Sigmoid colon (tissue), 7 donors: ENCODE measurements around the gene RNF144A. TPM values are rescaled to one million over a fixed set of nuclear protein-coding genes. Genes with fewer than 3 reads are reported as not detected.

ENCODE experiments used
- DNase-seq: peaks from one replicate; pipeline ENCODE4 v3.0.0-alpha.2; 2019
- H3K27ac ChIP-seq, 4 donors: fragments of 200-600 bp; sonication (generic); one replicate each; pipeline ENCODE4 v1.5.1; 2016 to 2019; ENCODE audit warnings: mild to moderate bottlenecking in 1 of 4
- H3K27me3 ChIP-seq, 3 donors: fragments of 200-600 bp; sonication (generic); one replicate each; pipeline ENCODE4 v1.5.1; 2019; ENCODE audit warnings: mild to moderate bottlenecking in 1 of 3
- H3K36me3 ChIP-seq, 4 donors: fragments of 200-600 bp; sonication (generic); one replicate each; pipeline ENCODE4 v1.5.1; 2016 to 2019
- H3K4me1 ChIP-seq, 4 donors: fragments of 200-600 bp; sonication (generic); one replicate each; pipeline ENCODE4 v1.5.1; 2017 to 2019
- H3K4me3 ChIP-seq, 4 donors: fragments of 200-600 bp; sonication (generic); one replicate each; pipeline ENCODE4 v1.5.1; 2017 to 2019; ENCODE audit warnings: mild to moderate bottlenecking in 2 of 4, moderate library complexity in 1 of 4
- H3K9me3 ChIP-seq, 4 donors: fragments of 200-600 bp in 3 of 4; sonication (generic) in 3 of 4; one replicate each; pipeline versions ENCODE4 v1.5.1 to v1.6.1; 2013 to 2019
- CTCF ChIP-seq, 4 experiments: fragments of 450-650 bp in 3 of 4; fragments of 200-600 bp in 1 of 4; IDR thresholded peaks; one replicate each; pipeline ENCODE4 v1.5.1; 2016 to 2019; ENCODE audit warnings: antibody characterized with exemption in 4 of 4, mild to moderate bottlenecking in 3 of 4, moderate library complexity in 2 of 4
- EP300 ChIP-seq, 4 donors: sonication (generic); formaldehyde crosslinking; IDR thresholded peaks; one replicate each; pipeline ENCODE4 v1.6.1; 2017; ENCODE audit warnings: antibody characterized with exemption in 4 of 4
- POLR2A ChIP-seq, 2 donors: fragments of 450-650 bp; IDR thresholded peaks; one replicate each; pipeline ENCODE4 v1.6.1; 2016; ENCODE audit warnings: antibody characterized with exemption in 2 of 2, mild to moderate bottlenecking in 2 of 2, moderate library complexity in 2 of 2
- POLR2AphosphoS5 ChIP-seq, 4 donors: sonication (generic); formaldehyde crosslinking; IDR thresholded peaks; one replicate each; pipeline ENCODE4 v1.6.1; 2017; ENCODE audit warnings: antibody characterized with exemption in 4 of 4
- WGBS, 2 donors: extraction: QIAGEN DNeasy Blood & Tissue Kit; methylation state at CpG; one replicate each; pipeline ENCODE4 v1.1.7; 2013; 5-methylcytosine and 5-hydroxymethylcytosine counted together
- intact Hi-C: fragments of 100-400 bp; cut with DNase I; formaldehyde crosslinking; loops from one replicate; pipeline ENCODE4 v1.15.1; 2023
- polyA plus RNA-seq, 3 donors: library from polyadenylated mRNA; stranded (reverse); fragments of 200-250 nt; gene quantifications; one replicate each; pipeline ENCODE4 v1.2.3, GENCODE V29; 2013
- total RNA-seq, 4 donors: library from RNA; depleted of rRNA; stranded (reverse); fragments of >200 nt; gene quantifications; one replicate each; pipeline ENCODE4 v1.1.0, GENCODE V29; 2016
- donor health status: healthy with polysubstance abuse.
- donor health status: Bipolar disorder and iron deficiency.
- donor health status: healthy.

Gene RNF144A
- total and polyA plus RNA-seq, 7 donors, result 4.8 to 14.2 (median 12.1) TPM

- Histone ChIP-seq H3K36me3 (peaks cover 0 to 12% (median 0%) of the 10 kb centered on the region in 4 donors), H3K4me1 (peaks cover 0 to 18% (median 14%) of the 10 kb centered on the region in 4 donors), H3K4me3 (no peak overlapping the region), H3K27ac (peak overlapping the region in 3 of 4 donors; percentile 30 to 43 (median 32)), H3K9me3 (no peaks in the 10 kb centered on the region), H3K27me3 (no peaks in the 10 kb centered on the region)
- TF ChIP-seq POLR2AphosphoS5 (IDR thresholded peaks at IDR 0.05) (no peak), CTCF (IDR thresholded peaks at IDR 0.05) (no peak), POLR2A (IDR thresholded peaks at IDR 0.05) (no peak), EP300 (IDR thresholded peaks at IDR 0.05) (no peak)
- WGBS, 2 donors, result 96 to 97% methylated on average over 10 of the region's 10 CpGs
- intact Hi-C loops, result no loop called here
- no peak for DNase-seq
These were observed 24.3 kb downstream of the RNF144A start for GRCh38 chr2:6941299-6942046.

GRCh38 chr2:6942848-6943247 lies 25.6 kb downstream of the RNF144A start:
- peaks cover 0 to 12% (median 0%) of the 10 kb centered on the region in 4 donors for H3K36me3 ChIP-seq
- DNase-seq, result no peak
- intact Hi-C loops, result no loop called here
- H3K4me3 ChIP-seq, result no peak overlapping the region
- TF ChIP-seq POLR2A (IDR thresholded peaks at IDR 0.05), result no peak
- TF ChIP-seq POLR2AphosphoS5 (IDR thresholded peaks at IDR 0.05), result no peak
- no peak for TF ChIP-seq CTCF (IDR thresholded peaks at IDR 0.05)
- no peak overlapping the region for H3K27ac ChIP-seq
- no peaks in the 10 kb centered on the region for H3K27me3 ChIP-seq
- H3K9me3 ChIP-seq, result no peaks in the 10 kb centered on the region
- H3K4me1 ChIP-seq, result peaks cover 0 to 18% (median 14%) of the 10 kb centered on the region in 4 donors
- WGBS, 2 donors, result 93 to 95% methylated on average over 8 of the region's 8 CpGs

- no peak for TF ChIP-seq CTCF (IDR thresholded peaks at IDR 0.05)
- WGBS, 2 donors, result 94% methylated on average over 6 of the region's 6 CpGs
- Histone ChIP-seq H3K4me3 (no peak overlapping the region), H3K27me3 (no peaks in the 10 kb centered on the region), H3K36me3 (peaks cover 0 to 12% (median 0%) of the 10 kb centered on the region in 4 donors), H3K9me3 (no peaks in the 10 kb centered on the region), H3K4me1 (peaks cover 0 to 18% (median 14%) of the 10 kb centered on the region in 4 donors), H3K27ac (no peak overlapping the region)
- DNase-seq, result no peak
- intact Hi-C loops, result no loop called here
These were observed 26.3 kb downstream of the RNF144A start for GRCh38 chr2:6943523-6943922.

GRCh38 chr2:6943971-6944370 lies 26.8 kb downstream of the RNF144A start:
- 97% methylated on average over 8 of the region's 8 CpGs for WGBS, 2 donors
- no peak for TF ChIP-seq POLR2A (IDR thresholded peaks at IDR 0.05)
- TF ChIP-seq EP300 (IDR thresholded peaks at IDR 0.05), result no peak
- no peak for TF ChIP-seq POLR2AphosphoS5 (IDR thresholded peaks at IDR 0.05)
- no peak for TF ChIP-seq CTCF (IDR thresholded peaks at IDR 0.05)
- Histone ChIP-seq H3K36me3 (peaks cover 0 to 12% (median 0%) of the 10 kb centered on the region in 4 donors), H3K27ac (peak overlapping the region in 2 of 4 donors; percentile 43 to 46), H3K4me1 (peaks cover 0 to 18% (median 14%) of the 10 kb centered on the region in 4 donors), H3K9me3 (no peaks in the 10 kb centered on the region), H3K27me3 (no peaks in the 10 kb centered on the region), H3K4me3 (no peak overlapping the region)
- no peak for DNase-seq
- intact Hi-C loops, result no loop called here
